ENCODE measurements around the gene ATP2B2. TPM values are rescaled to one million over a fixed set of nuclear protein-coding genes. Genes with fewer than 3 reads are reported as not detected.

The ATP2B2 gene
- total RNA-seq, 4 donors from 2014 or later: 0.29 to 9.5 (median 4.4) TPM

DNA sequence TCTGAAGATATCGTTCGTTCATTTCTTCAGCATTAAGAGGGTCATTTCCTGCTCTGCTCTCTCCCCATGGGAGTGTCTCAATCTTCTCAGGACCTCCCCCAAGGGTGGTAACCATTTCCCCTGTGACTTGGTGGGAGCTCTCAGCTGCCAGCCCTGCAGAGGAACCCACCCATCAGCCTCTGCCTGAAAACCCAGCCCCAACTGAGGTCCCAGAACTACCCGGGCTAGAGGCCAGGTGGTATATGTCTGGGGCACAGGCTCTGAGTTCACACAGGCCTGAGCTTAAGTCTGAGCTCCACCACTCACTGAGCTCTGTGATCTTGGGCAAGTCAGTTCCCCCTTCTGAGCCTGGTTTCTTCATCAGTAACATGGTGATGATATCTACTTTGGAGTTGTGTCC lies 10.0 kb upstream of the ATP2B2 start:
- Histone ChIP-seq H3K27me3 (no peaks in the 10 kb centered on the region), H3K36me3 (no peaks in the 10 kb centered on the region), H3K4me1 (no peaks in the 10 kb centered on the region), H3K27ac (no peak overlapping the region), H3K9me3 (no peaks in the 10 kb centered on the region), H3K4me3 (no peak overlapping the region)
- no peak for TF ChIP-seq POLR2A (IDR thresholded peaks at IDR 0.05)
- TF ChIP-seq, protein P1, sequence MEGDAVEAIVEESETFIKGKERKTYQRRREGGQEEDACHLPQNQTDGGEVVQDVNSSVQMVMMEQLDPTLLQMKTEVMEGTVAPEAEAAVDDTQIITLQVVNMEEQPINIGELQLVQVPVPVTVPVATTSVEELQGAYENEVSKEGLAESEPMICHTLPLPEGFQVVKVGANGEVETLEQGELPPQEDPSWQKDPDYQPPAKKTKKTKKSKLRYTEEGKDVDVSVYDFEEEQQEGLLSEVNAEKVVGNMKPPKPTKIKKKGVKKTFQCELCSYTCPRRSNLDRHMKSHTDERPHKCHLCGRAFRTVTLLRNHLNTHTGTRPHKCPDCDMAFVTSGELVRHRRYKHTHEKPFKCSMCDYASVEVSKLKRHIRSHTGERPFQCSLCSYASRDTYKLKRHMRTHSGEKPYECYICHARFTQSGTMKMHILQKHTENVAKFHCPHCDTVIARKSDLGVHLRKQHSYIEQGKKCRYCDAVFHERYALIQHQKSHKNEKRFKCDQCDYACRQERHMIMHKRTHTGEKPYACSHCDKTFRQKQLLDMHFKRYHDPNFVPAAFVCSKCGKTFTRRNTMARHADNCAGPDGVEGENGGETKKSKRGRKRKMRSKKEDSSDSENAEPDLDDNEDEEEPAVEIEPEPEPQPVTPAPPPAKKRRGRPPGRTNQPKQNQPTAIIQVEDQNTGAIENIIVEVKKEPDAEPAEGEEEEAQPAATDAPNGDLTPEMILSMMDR (IDR thresholded peaks at IDR 0.05): no peak
- no peak for DNase-seq
- intact Hi-C loops (cut with DNase I; ENCODE audit: low total_unique reads): no loop called here

DNA sequence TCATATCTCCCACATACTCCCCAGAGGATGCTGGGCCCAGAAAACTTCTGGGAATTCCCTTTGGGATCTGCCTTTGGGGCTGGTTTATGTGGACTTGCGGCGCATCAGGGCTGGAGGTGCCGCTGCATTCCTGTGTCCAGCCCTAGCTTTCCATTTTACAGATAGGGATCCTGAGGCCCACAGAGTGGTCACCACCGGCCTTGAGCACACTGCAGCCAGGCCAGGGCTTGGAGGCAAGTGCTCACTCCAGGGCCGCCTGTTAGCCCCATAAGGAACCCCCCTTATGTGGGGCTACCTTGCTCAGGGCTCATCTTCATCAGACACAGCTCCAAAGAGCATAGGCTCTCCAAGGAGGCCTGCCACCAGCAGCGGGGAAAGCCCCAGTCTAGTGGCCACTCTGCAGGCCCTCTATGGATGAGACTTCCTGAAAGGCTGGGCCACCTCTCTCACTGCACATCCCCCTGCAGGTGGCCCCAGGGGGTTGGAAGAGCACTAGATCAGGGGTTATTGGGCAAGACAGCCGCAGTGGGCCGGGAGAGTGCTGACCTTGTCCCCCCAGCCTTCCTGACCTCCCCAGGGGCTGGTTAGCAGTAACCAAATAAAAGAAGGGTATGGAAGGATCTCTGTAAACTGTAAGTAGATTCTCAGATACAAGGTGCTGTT lies 9.2 kb upstream of the ATP2B2 start:
- no peak for DNase-seq
- no peak for TF ChIP-seq POLR2A (IDR thresholded peaks at IDR 0.05)
- TF ChIP-seq, protein P1 (IDR thresholded peaks at IDR 0.05): no peak
- Histone ChIP-seq H3K27ac (no peak overlapping the region), H3K36me3 (no peaks in the 10 kb centered on the region), H3K9me3 (no peaks in the 10 kb centered on the region), H3K4me3 (no peak overlapping the region), H3K27me3 (no peaks in the 10 kb centered on the region), H3K4me1 (no peaks in the 10 kb centered on the region)
- intact Hi-C loops (cut with DNase I; ENCODE audit: low total_unique reads): no loop called here

GRCh38 chr3:10513306-10513705 lies 7.9 kb upstream of the ATP2B2 start:
- TF ChIP-seq, protein P1 (IDR thresholded peaks at IDR 0.05): no peak
- no peak overlapping the region for H3K4me3 ChIP-seq
- intact Hi-C loops (cut with DNase I; ENCODE audit: low total_unique reads): no loop called here
- H3K4me1 ChIP-seq: no peaks in the 10 kb centered on the region
- H3K27ac ChIP-seq: no peak overlapping the region
- DNase-seq: no peak
- H3K36me3 ChIP-seq: no peaks in the 10 kb centered on the region
- no peaks in the 10 kb centered on the region for H3K27me3 ChIP-seq
- no peaks in the 10 kb centered on the region for H3K9me3 ChIP-seq

- no peaks in the 10 kb centered on the region for H3K4me1 ChIP-seq
- no peak overlapping the region for H3K27ac ChIP-seq
- no peaks in the 10 kb centered on the region for H3K36me3 ChIP-seq
- no peak for DNase-seq
- no peaks in the 10 kb centered on the region for H3K27me3 ChIP-seq
- TF ChIP-seq POLR2A (IDR thresholded peaks at IDR 0.05): no peak
- TF ChIP-seq, protein P1 (IDR thresholded peaks at IDR 0.05): no peak
- no peak overlapping the region for H3K4me3 ChIP-seq
- intact Hi-C loops (cut with DNase I; ENCODE audit: low total_unique reads): no loop called here
- H3K9me3 ChIP-seq: no peaks in the 10 kb centered on the region
Observed at GRCh38 chr3:10512687-10513086, 7.3 kb upstream of the ATP2B2 start.

DNA sequence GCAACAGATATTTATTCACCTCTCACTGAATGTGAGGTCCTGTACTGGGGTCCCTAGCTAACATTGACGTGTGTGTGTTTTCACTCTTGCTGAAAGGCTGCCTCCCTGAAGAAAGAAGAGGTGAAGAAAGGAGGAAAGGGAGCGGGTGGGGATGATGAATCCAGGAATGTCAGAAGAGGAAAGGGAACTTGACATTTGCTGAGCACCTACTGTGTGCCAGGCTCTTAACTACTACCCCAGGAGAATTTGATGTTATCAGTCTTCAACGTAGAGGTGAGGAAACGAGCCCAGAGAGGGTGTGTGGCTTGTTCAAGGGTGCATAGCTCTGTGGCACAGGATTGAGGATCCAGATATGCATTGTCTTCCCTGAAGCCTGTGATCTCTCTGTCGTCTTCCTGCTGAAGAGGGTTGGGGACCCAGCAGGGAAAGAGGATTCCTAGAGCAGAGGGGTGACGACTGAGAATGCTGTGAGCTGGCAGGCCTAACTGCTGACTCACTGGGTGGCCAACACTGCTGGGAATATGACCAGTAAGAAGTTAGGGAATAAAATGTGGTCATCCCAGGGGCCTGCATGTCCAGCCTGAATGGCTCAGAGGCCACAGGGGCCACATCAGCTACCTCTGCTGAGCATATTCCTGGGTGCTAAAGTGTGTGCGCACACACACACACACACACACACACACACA lies 6.6 kb upstream of the ATP2B2 start:
- DNase-seq: no peak
- Histone ChIP-seq H3K9me3 (no peaks in the 10 kb centered on the region), H3K36me3 (no peaks in the 10 kb centered on the region), H3K27me3 (no peaks in the 10 kb centered on the region), H3K4me3 (no peak overlapping the region), H3K27ac (no peak overlapping the region), H3K4me1 (no peaks in the 10 kb centered on the region)
- TF ChIP-seq, protein P1 (IDR thresholded peaks at IDR 0.05): no peak
- no peak for TF ChIP-seq POLR2A (IDR thresholded peaks at IDR 0.05)
- intact Hi-C loops (cut with DNase I; ENCODE audit: low total_unique reads): no loop called here

Data from uterus (tissue), 4 donors.